Ureter (tissue), 1 donor: ENCODE measurements around the gene SMIM44. TPM values are rescaled to one million over a fixed set of nuclear protein-coding genes. Genes with fewer than 3 reads are reported as not detected.

ENCODE experiments used
- DNase-seq: peaks from one replicate; pipeline ENCODE4 v3.0.0-alpha.2; 2020; ENCODE audit warnings: low spot score
- total RNA-seq: library from RNA; stranded (reverse); gene quantifications from one replicate; pipeline ENCODE4 v1.2.4, GENCODE V29; 2023
- donor health status: DM: yes; HTN: yes; CAD: no.

The SMIM44 gene
- total RNA-seq, 1 donor from 2014 or later, result not detected

DNA sequence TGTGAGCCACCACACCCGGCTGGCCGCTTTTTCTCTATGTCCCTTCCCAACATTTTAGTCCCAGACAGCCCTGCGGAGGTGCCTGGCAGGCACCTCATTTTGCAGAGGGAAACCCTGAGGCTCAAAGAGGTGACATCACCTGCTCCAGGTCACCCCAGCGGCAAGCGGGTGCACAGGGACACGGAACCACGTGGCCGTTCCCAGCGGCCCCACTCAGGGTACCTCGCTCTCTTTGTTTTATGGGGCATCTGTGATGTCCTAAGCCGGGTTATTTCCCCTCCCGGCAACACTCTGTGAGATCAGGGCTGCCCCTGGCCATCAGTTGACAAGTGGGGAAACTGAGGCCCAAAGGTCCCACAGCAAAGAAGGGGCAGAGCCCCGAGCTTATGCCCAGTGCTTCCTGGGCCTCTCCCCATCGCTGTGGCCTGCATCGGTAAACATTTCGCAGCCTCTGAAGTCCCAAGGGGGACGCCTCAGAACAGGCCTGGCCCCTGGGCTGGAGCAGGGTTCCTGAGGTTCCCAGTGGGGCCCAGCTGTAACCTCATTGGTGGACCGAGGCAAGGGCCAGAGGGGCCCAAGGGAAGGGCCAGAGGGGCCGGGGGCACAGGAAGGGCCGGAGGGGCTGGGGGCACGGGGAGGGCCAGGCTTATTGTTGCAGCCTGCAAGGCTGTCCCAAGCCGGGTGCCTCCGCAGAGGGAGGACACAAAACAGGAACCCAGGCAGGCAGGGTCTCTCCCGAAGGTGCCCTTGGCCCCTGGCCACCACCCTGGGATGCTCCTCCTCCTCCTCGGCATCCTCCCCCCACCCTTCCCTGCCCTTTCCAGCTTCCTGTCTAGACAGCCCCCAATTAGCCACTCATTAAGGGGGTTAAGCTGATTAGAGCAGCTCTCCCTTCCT, 41.9 kb downstream of the SMIM44 start:
- DNase-seq, result no peak

- DNase-seq, result no peak
These were observed 43.2 kb downstream of the SMIM44 start for GRCh38 chr19:3440082-3440481.

DNA sequence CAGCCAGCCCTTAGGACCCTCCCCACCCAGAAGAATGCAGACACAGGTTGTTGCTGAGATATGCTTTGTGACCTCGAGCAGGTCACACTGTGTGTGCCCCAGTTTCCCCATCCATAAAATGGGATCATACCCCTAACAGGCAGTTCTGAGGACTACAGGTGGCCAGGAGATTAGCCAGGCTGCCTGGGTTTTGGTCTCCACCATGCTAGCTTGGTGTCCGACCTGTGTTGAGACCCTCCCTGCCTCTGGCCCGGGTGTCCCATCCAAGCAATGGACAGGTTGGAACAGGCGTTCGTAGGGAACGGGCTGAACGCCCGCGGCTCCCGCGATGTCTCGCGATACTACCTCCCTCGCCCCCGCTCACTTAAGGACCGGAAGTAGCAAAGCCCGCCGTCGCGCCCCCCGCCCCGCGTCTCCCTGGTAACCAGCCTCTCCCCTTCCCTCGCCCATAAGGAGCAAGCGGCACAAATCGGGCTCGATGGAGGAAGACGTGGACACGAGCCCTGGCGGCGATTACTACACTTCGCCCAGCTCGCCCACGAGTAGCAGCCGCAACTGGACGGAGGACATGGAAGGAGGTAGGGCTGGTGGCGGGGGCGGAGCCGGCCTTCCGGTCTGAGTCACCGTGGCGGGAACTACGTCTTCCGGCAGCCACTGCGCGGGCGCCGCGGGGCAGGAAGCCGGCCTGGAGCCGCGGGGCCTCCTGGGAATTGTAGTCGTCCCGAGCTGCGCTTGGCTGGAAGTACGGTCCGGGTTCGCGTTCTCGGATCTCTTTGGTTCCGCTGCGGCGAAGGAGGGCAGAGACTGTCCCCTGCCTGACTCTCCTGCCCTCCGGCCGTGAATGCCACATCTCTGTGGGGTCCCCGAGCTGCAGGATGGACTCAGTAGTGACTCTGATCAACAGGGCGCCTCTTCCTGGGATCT, 48.3 kb downstream of the SMIM44 start:
- DNase-seq, result peak; percentile 96

DNA sequence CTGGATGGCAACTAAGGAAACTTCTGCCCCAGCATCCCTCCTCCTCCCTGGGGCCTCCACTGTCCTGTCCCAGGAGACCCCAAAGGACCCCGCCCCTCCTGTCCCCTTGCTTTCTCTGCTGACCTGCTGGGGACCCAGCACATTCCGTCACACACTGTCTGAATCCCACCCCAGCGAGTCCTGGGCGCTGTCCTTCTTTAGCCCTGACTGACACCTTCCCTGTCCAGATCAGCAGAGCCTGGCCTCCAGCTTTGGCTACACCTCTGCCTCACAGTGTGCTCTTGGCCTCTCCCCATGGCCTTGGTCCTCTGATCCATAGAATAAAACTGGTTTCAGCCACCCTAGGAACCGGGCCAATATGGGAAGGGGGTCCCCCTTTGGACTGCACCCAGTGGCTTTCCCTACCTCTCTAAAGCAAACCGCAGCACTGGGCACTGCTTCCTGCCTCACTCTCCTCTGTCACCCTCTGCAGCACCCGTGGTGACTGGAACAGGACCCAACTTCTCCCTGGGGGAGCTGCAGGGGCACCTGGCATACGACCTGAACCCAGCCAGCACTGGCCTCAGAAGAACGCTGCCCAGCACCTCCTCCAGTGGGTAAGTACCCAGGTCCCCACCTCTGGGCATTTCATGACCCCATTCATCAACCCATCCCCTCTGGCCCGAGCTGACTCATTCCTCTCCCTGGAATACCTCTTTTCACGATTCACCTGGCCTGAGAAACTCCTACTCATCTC, 49.3 kb downstream of the SMIM44 start:
- DNase-seq, result no peak

GRCh38 chr19:3433313-3433712, 49.9 kb downstream of the SMIM44 start:
- DNase-seq, result no peak

Other genes with a start within 250 kb of the SMIM44 start
- gene NFIC, start 116.9 kb downstream of the SMIM44 start, total RNA-seq, result 141 TPM
- not detected for gene SMIM24, start 2.9 kb downstream of the SMIM44 start, total RNA-seq
- gene DOHH, start 17.2 kb upstream of the SMIM44 start, total RNA-seq, result 7.1 TPM
- 58.8 TPM for gene FZR1, start 22.9 kb upstream of the SMIM44 start, total RNA-seq
- gene TEKTIP1, start 55.7 kb upstream of the SMIM44 start, total RNA-seq, result 6.4 TPM
- 82.8 TPM for gene MFSD12, start 74.1 kb upstream of the SMIM44 start, total RNA-seq
- gene HMG20B, start 89.5 kb upstream of the SMIM44 start, total RNA-seq, result 66.5 TPM
- 2.4 TPM for gene GIPC3, start 102.0 kb upstream of the SMIM44 start, total RNA-seq
- gene TBXA2R, start 123.4 kb upstream of the SMIM44 start, total RNA-seq, result 4.5 TPM
- gene CACTIN, start 143.3 kb upstream of the SMIM44 start, total RNA-seq, result 31.0 TPM
- 58.1 TPM for gene PIP5K1C, start 217.0 kb upstream of the SMIM44 start, total RNA-seq
- 59.7 TPM for gene TJP3, start 224.9 kb upstream of the SMIM44 start, total RNA-seq